Epidermal melanocyte (primary cell): ENCODE measurements around the gene KLHL41.
A peak's percentile ranks its signal among the peaks of the same experiment; 100 is the strongest.

Experiments
- DNase-seq: peaks from one replicate; pipeline ENCODE4 v3.0.0; 2011; ENCODE audit warnings: low spot score; ENCODE audit not compliant: insufficient read length

KLHL41 gene

GRCh38 chr2:169509298-169509885, at the start of gene KLHL41:
Gene KLHL41, plus strand, starts transcription at chr2:169509702. Its CDS starts 77 bp downstream, at chr2:169509779.
- DNase-seq, result no peak

GRCh38 chr2:169461143-169461542, 48.4 kb upstream of the KLHL41 start:
- no peak for DNase-seq

- DNase-seq, result no peak
Measured at GRCh38 chr2:169462896-169463695, 46.4 kb upstream of the KLHL41 start.

GRCh38 chr2:169464466-169464865, 45.0 kb upstream of the KLHL41 start:
- DNase-seq, result no peak

- no peak for DNase-seq
Measured at GRCh38 chr2:169464882-169465281, 44.6 kb upstream of the KLHL41 start.

GRCh38 chr2:169468841-169469240, 40.7 kb upstream of the KLHL41 start:
- DNase-seq, result no peak

- no peak for DNase-seq
Measured at GRCh38 chr2:169469952-169470572, 39.4 kb upstream of the KLHL41 start.

GRCh38 chr2:169472249-169472648, 37.3 kb upstream of the KLHL41 start:
- no peak for DNase-seq

- no peak for DNase-seq
Measured at GRCh38 chr2:169476459-169476858, 33.0 kb upstream of the KLHL41 start.

- DNase-seq, result peak; percentile 54
Measured at GRCh38 chr2:169478339-169478738, 31.2 kb upstream of the KLHL41 start.

GRCh38 chr2:169478745-169479256, 30.7 kb upstream of the KLHL41 start:
- DNase-seq, result no peak

GRCh38 chr2:169479257-169480078, 30.0 kb upstream of the KLHL41 start, which contains the start of gene BBS5:
Gene BBS5, plus strand, starts transcription at chr2:169479494. Its CDS starts 60 bp downstream, at chr2:169479554.
- DNase-seq, result peak; percentile 42

GRCh38 chr2:169480079-169480465, 29.4 kb upstream of the KLHL41 start:
- no peak for DNase-seq

GRCh38 chr2:169485650-169486138, 23.8 kb upstream of the KLHL41 start:
- no peak for DNase-seq

- no peak for DNase-seq
Measured at GRCh38 chr2:169486487-169486886, 23.0 kb upstream of the KLHL41 start.

- no peak for DNase-seq
Measured at GRCh38 chr2:169490834-169491233, 18.7 kb upstream of the KLHL41 start.

GRCh38 chr2:169491378-169491777, 18.1 kb upstream of the KLHL41 start:
- no peak for DNase-seq

GRCh38 chr2:169493360-169493759, 16.1 kb upstream of the KLHL41 start:
- DNase-seq, result no peak

- no peak for DNase-seq
Measured at GRCh38 chr2:169495310-169495928, 14.1 kb upstream of the KLHL41 start.

- DNase-seq, result no peak
Measured at GRCh38 chr2:169504651-169505050, 4.9 kb upstream of the KLHL41 start.

- DNase-seq, result peak; percentile 37
Measured at GRCh38 chr2:169507698-169508097, 1.8 kb upstream of the KLHL41 start.
